HEK293 (cell line): ENCODE data around the gene TANGO2.
A peak's percentile ranks its signal among the peaks of the same experiment; 100 is the strongest.

Experiments
- CTCF ChIA-PET: fragments of 350-600 bp; formaldehyde crosslinking; extraction: SDS; loops from one replicate; lab custom pipeline; 2021; ENCODE audit warnings: antibody characterized with exemption; lab: Yijun Ruan, JAX
- POLR2A ChIA-PET: fragments of 300-600 bp; formaldehyde crosslinking; extraction: SDS; loops from one replicate; lab custom pipeline; 2020; ENCODE audit warnings: antibody characterized with exemption, inconsistent platforms; lab: Yijun Ruan, JAX
- H3K27ac ChIP-seq: fragments of 200-500 bp; sonication (Bioruptor generic); 2 replicates; pipeline ENCODE4 v1.5.1; 2014; ENCODE audit warnings: low read depth, low read length, control low read depth, inconsistent platforms; ENCODE audit errors: extremely low read depth
- H3K36me3 ChIP-seq, 2 experiments: fragments of 200-500 bp in 1 of 2; sonication (Bioruptor generic) in 1 of 2; 1 replicate in 1 of 2; 2 replicates in 1 of 2; pipeline ENCODE4 v1.5.1; 2014 to 2017; ENCODE audit warnings: inconsistent platforms in 2 of 2, low read length in 2 of 2; ENCODE audit not compliant: control insufficient read depth in 2 of 2, insufficient read depth in 1 of 2
- H3K4me1 ChIP-seq: fragments of 200-500 bp; sonication (Bioruptor generic); 2 replicates; pipeline ENCODE4 v1.5.1; 2014; ENCODE audit warnings: mild to moderate bottlenecking, low read length, inconsistent platforms; ENCODE audit not compliant: control insufficient read depth, insufficient read depth
- H3K4me3 ChIP-seq: 2 replicates; pipeline ENCODE4 v1.5.1; 2011; ENCODE audit warnings: low read depth, mild to moderate bottlenecking, control low read depth, low read length, moderate library complexity
- H3K9me3 ChIP-seq: fragments of 200-500 bp; sonication (Bioruptor generic); 2 replicates; pipeline ENCODE4 v1.5.1; 2014; ENCODE audit warnings: low read depth, low read length, inconsistent platforms; ENCODE audit not compliant: control insufficient read depth, insufficient read depth
- BCL11A ChIP-seq: fragments of 450-650 bp; formaldehyde crosslinking; IDR thresholded peaks from 2 replicates; pipeline ENCODE4 v1.5.1; 2016; ENCODE audit warnings: low read depth, missing biosample characterization, missing genetic modification characterization
- EGR2 ChIP-seq: fragments of 450-650 bp; formaldehyde crosslinking; IDR thresholded peaks from 2 replicates; pipeline ENCODE4 v1.5.1; 2016; ENCODE audit warnings: low read depth, missing biosample characterization, missing genetic modification characterization
- HOXD13 ChIP-seq: sonication (generic); formaldehyde crosslinking; IDR thresholded peaks from 2 replicates; pipeline ENCODE4 v1.8.0; 2022; ENCODE audit warnings: missing genetic modification reagents, borderline replicate concordance
- KLF16 ChIP-seq: fragments of 450-650 bp; formaldehyde crosslinking; IDR thresholded peaks from 2 replicates; pipeline ENCODE4 v1.5.1; 2017; ENCODE audit warnings: missing biosample characterization, missing genetic modification characterization
- KLF7 ChIP-seq: fragments of 450-650 bp; formaldehyde crosslinking; IDR thresholded peaks from 2 replicates; pipeline ENCODE4 v1.5.1; 2016; ENCODE audit warnings: missing biosample characterization, missing genetic modification characterization, borderline replicate concordance
- KLF8 ChIP-seq: fragments of 450-650 bp; formaldehyde crosslinking; IDR thresholded peaks from 2 replicates; pipeline ENCODE4 v1.5.1; 2016; ENCODE audit warnings: missing biosample characterization, missing genetic modification characterization
- MYNN ChIP-seq: fragments of 450-650 bp; formaldehyde crosslinking; IDR thresholded peaks from 2 replicates; pipeline ENCODE4 v1.5.1; 2016; ENCODE audit warnings: missing biosample characterization, missing genetic modification characterization, borderline replicate concordance
- PRDM4 ChIP-seq: fragments of 450-650 bp; formaldehyde crosslinking; IDR thresholded peaks from 2 replicates; pipeline ENCODE4 v1.5.1; 2017; ENCODE audit warnings: missing biosample characterization, missing genetic modification characterization
- REPIN1 ChIP-seq: fragments of 450-650 bp; formaldehyde crosslinking; IDR thresholded peaks from 2 replicates; pipeline ENCODE4 v1.5.1; 2017; ENCODE audit warnings: missing biosample characterization, missing genetic modification characterization, low read depth
- SCRT2 ChIP-seq: fragments of 450-650 bp; formaldehyde crosslinking; IDR thresholded peaks from 2 replicates; pipeline ENCODE4 v1.5.1; 2016; ENCODE audit warnings: missing biosample characterization, missing genetic modification characterization
- TCF7L2 ChIP-seq: IDR thresholded peaks from 2 replicates; pipeline ENCODE4 v1.6.1; 2011; ENCODE audit warnings: low read depth, mild to moderate bottlenecking, inconsistent platforms, low read length, moderate library complexity, borderline replicate concordance
- TSHZ1 ChIP-seq: fragments of 450-650 bp; formaldehyde crosslinking; IDR thresholded peaks from 2 replicates; pipeline ENCODE4 v1.5.1; 2016; ENCODE audit warnings: missing biosample characterization, missing genetic modification characterization, borderline replicate concordance
- YY1 ChIP-seq: fragments of 450-650 bp; formaldehyde crosslinking; IDR thresholded peaks from 2 replicates; pipeline ENCODE4 v1.5.1; 2018; ENCODE audit warnings: missing biosample characterization, missing genetic modification characterization
- YY2 ChIP-seq: fragments of 450-650 bp; formaldehyde crosslinking; IDR thresholded peaks from 2 replicates; pipeline ENCODE4 v1.5.1; 2016; ENCODE audit warnings: missing biosample characterization, missing genetic modification characterization
- ZBTB20 ChIP-seq: fragments of 450-650 bp; formaldehyde crosslinking; IDR thresholded peaks from 2 replicates; pipeline ENCODE4 v1.5.1; 2016; ENCODE audit warnings: missing biosample characterization, missing genetic modification characterization
- ZBTB8A ChIP-seq: fragments of 450-650 bp; formaldehyde crosslinking; IDR thresholded peaks from 2 replicates; pipeline ENCODE4 v1.5.1; 2016; ENCODE audit warnings: missing biosample characterization, missing genetic modification characterization
- ZIC2 ChIP-seq: fragments of 450-650 bp; formaldehyde crosslinking; IDR thresholded peaks from 2 replicates; pipeline ENCODE4 v1.5.1; 2016; ENCODE audit warnings: missing biosample characterization, missing genetic modification characterization
- ZNF184 ChIP-seq: fragments of 450-650 bp; IDR thresholded peaks from 2 replicates; pipeline ENCODE4 v1.5.1; 2018; ENCODE audit warnings: missing biosample characterization, mild to moderate bottlenecking, missing genetic modification characterization
- ZNF221 ChIP-seq: fragments of 450-650 bp; formaldehyde crosslinking; IDR thresholded peaks from 2 replicates; pipeline ENCODE4 v1.5.1; 2017; ENCODE audit warnings: missing biosample characterization, missing genetic modification characterization, borderline replicate concordance
- ZNF416 ChIP-seq: fragments of 450-650 bp; formaldehyde crosslinking; IDR thresholded peaks from 2 replicates; pipeline ENCODE4 v1.5.1; 2016; ENCODE audit warnings: missing biosample characterization, missing genetic modification characterization
- ZNF423 ChIP-seq: fragments of 450-650 bp; formaldehyde crosslinking; IDR thresholded peaks from 2 replicates; pipeline ENCODE4 v1.5.1; 2016; ENCODE audit warnings: missing biosample characterization, missing genetic modification characterization
- ZNF433 ChIP-seq: fragments of 450-650 bp; formaldehyde crosslinking; IDR thresholded peaks from 2 replicates; pipeline ENCODE4 v1.5.1; 2016; ENCODE audit warnings: missing biosample characterization, missing genetic modification characterization, low read depth
- ZNF449 ChIP-seq: fragments of 450-650 bp; formaldehyde crosslinking; IDR thresholded peaks from 2 replicates; pipeline ENCODE4 v1.5.1; 2017; ENCODE audit warnings: missing biosample characterization, mild to moderate bottlenecking, missing genetic modification characterization, moderate library complexity
- ZNF580 ChIP-seq: fragments of 450-650 bp; formaldehyde crosslinking; IDR thresholded peaks from 2 replicates; pipeline ENCODE4 v1.5.1; 2016; ENCODE audit warnings: missing biosample characterization, missing genetic modification characterization
- ZNF610 ChIP-seq: fragments of 450-650 bp; formaldehyde crosslinking; IDR thresholded peaks from 2 replicates; pipeline ENCODE4 v1.5.1; 2016; ENCODE audit warnings: missing biosample characterization, missing genetic modification characterization, borderline replicate concordance
- ZNF677 ChIP-seq: fragments of 450-650 bp; IDR thresholded peaks from 2 replicates; pipeline ENCODE4 v1.5.0; 2018; ENCODE audit warnings: missing biosample characterization, mild to moderate bottlenecking, missing genetic modification characterization, moderate library complexity
- ZSCAN23 ChIP-seq: fragments of 450-650 bp; formaldehyde crosslinking; IDR thresholded peaks from 2 replicates; pipeline ENCODE4 v1.5.1; 2016; ENCODE audit warnings: missing biosample characterization, missing genetic modification characterization
- ZSCAN4 ChIP-seq: fragments of 450-650 bp; formaldehyde crosslinking; IDR thresholded peaks from 2 replicates; pipeline ENCODE4 v1.5.1; 2017; ENCODE audit warnings: missing biosample characterization, missing genetic modification characterization

Gene TANGO2

GRCh38 chr22:20079745-20080444, 59.0 kb downstream of the TANGO2 start, which contains the start of gene DGCR8 (continued):
- peak; percentile 26; the same call in 1 of the 2 replicates for TF ChIP-seq ZNF221
- peak; percentile 71 for TF ChIP-seq YY2 (tag by site-specific recombination)
- TF ChIP-seq ZNF423 (tag by site-specific recombination) = no peak
- 0 out of 2 replicates have a peak, but pooled peaks have one; percentile 41 for TF ChIP-seq ZNF184
- TF ChIP-seq KLF7 = peak; percentile 79
- no peak for TF ChIP-seq ZNF416 (tag by site-specific recombination)
- no peak for TF ChIP-seq ZNF677 (tag by site-specific recombination)
- TF ChIP-seq ZNF433 (tag by site-specific recombination) = no peak
- TF ChIP-seq ZIC2 (tag by site-specific recombination) = peak; percentile 12; the same call in 1 of the 2 replicates
- peak; percentile 89; the same call in 1 of the 2 replicates for TF ChIP-seq ZNF610 (tag by site-specific recombination)
- peak; percentile 79 for TF ChIP-seq BCL11A (tag by site-specific recombination)
- TF ChIP-seq KLF16 = peak; percentile 46
- TF ChIP-seq ZNF580 (tag by site-specific recombination) = peak; percentile 40; the same call in 1 of the 2 replicates
- TF ChIP-seq, all 188 proteins: peak for 68

- POLR2A ChIA-PET = interaction anchor here (0.6 to 1.9 kb wide), 10 partner anchors 8 to 102 kb away, joined by 3 to 13 read pairs (median 3); partner anchors contain the start of genes RANBP1, TANGO2 and TRMT2A
- H3K4me3 ChIP-seq = peak overlapping the region; percentile 92
- TF ChIP-seq EGR2 (tag by site-specific recombination) = 0 out of 2 replicates have a peak, but pooled peaks have one; percentile 12
- TF ChIP-seq KLF8 (tag by site-specific recombination) = peak; percentile 38; the same call in 1 of the 2 replicates
- TF ChIP-seq HOXD13 (CRISPR knock-in tag) = no peak
- peak; percentile 52 for TF ChIP-seq ZBTB8A (tag by site-specific recombination)
- TF ChIP-seq TCF7L2 = no peak
- no peak for TF ChIP-seq SCRT2 (tag by site-specific recombination)
- TF ChIP-seq TSHZ1 = no peak
- TF ChIP-seq YY1 = 0 out of 2 replicates have a peak, but pooled peaks have one; percentile 46
- no peak for TF ChIP-seq MYNN (tag by site-specific recombination)
- 0 out of 2 replicates have a peak, but pooled peaks have one; percentile 19 for TF ChIP-seq PRDM4 (tag by site-specific recombination)
- TF ChIP-seq ZSCAN23 (tag by site-specific recombination) = no peak
- no peak for TF ChIP-seq REPIN1 (tag by site-specific recombination)
- TF ChIP-seq ZSCAN4 = 0 out of 2 replicates have a peak, but pooled peaks have one; percentile 5
- TF ChIP-seq ZNF449 (tag by site-specific recombination) = no peak
- TF ChIP-seq ZBTB20 = peak; percentile 54; the same call in 1 of the 2 replicates
- peaks cover 0 to 40% of the 10 kb centered on the region in 2 experiments; a peak in 2 of 3 replicates for H3K36me3 ChIP-seq
- CTCF ChIA-PET = no interaction called here
- H3K9me3 ChIP-seq = no peaks in the 10 kb centered on the region
- no peaks in the 10 kb centered on the region; the same call in 1 of the 2 replicates for H3K4me1 ChIP-seq
- peak overlapping the region; percentile 94 for H3K27ac ChIP-seq
Observed at GRCh38 chr22:20080445-20080775, 59.5 kb downstream of the TANGO2 start.
